ENCODE measurements around the gene RAB40C. TPM values are rescaled to one million over a fixed set of nuclear protein-coding genes. Genes with fewer than 3 reads are reported as not detected.

Gene RAB40C
- total RNA-seq, 1 experiment from 2014 or later: 17.7 TPM

DNA sequence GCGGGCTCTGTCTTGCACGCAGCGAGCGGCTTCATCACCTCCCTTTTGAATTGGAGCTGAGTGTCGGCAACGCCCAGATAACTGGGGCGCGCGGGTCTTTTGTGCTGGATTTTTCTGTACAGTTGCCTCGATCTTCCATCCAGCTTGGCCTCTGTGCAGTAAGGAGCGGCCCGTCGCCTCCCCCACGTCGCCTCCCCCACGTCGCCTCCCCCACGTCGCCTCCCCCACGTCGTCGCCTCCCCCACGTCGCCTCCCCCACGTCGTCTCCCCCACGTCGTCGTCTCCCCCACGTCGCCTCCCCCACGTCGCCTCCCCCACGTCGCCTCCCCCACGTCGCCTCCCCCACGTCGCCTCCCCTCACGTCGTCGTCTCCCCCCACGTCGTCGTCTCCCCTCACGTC is 45.3 kb upstream of the RAB40C start:
- no peak for TF ChIP-seq CTCF (IDR thresholded peaks at IDR 0.05; ENCODE audit: unreplicated experiment)
- Mint-ChIP-seq H3K27me3 (ENCODE audit: insufficient read depth, unreplicated experiment) (no peaks in the 10 kb centered on the region), H3K9me3 (ENCODE audit: unreplicated experiment) (no peaks in the 10 kb centered on the region), H3K4me3 (ENCODE audit: unreplicated experiment) (no peak overlapping the region), H3K36me3 (ENCODE audit: insufficient read depth, unreplicated experiment) (peaks cover 19% of the 10 kb centered on the region), H3K27ac (ENCODE audit: low read depth, unreplicated experiment) (no peak overlapping the region), H3K4me1 (ENCODE audit: insufficient read depth, unreplicated experiment) (no peaks in the 10 kb centered on the region)
- ChIA-PET CTCF (no interaction called here), POLR2A (interaction anchor here (0.6 kb wide), 2 partner anchors 208 to 863 kb away, joined by 3 to 4 read pairs; no protein-coding TSS in a partner anchor)
- BruUV-seq (replicated peaks): no TSS peak
- intact Hi-C loops (cut with micrococcal nuclease): no loop called here
- DNase-seq (ENCODE audit: unreplicated experiment): no peak

GRCh38 chr16:546909-547770 is 42.7 kb upstream of the RAB40C start:
- no peaks in the 10 kb centered on the region for H3K9me3 Mint-ChIP-seq (ENCODE audit: unreplicated experiment)
- POLR2A ChIA-PET: no interaction called here
- H3K27me3 Mint-ChIP-seq (ENCODE audit: insufficient read depth, unreplicated experiment): no peaks in the 10 kb centered on the region
- no peak for TF ChIP-seq CTCF (IDR thresholded peaks at IDR 0.05; ENCODE audit: unreplicated experiment)
- H3K36me3 Mint-ChIP-seq (ENCODE audit: insufficient read depth, unreplicated experiment): peaks cover 6% of the 10 kb centered on the region
- intact Hi-C loops (cut with micrococcal nuclease): no loop called here
- no peak overlapping the region for H3K27ac Mint-ChIP-seq (ENCODE audit: low read depth, unreplicated experiment)
- no TSS peak for BruUV-seq (replicated peaks)
- no peak for DNase-seq (ENCODE audit: unreplicated experiment)
- CTCF ChIA-PET: interaction anchor here (0.7 kb wide), 1 partner anchor 19 kb away, joined by 3 read pairs; no protein-coding TSS in a partner anchor
- no peaks in the 10 kb centered on the region for H3K4me1 Mint-ChIP-seq (ENCODE audit: insufficient read depth, unreplicated experiment)
- no peak overlapping the region for H3K4me3 Mint-ChIP-seq (ENCODE audit: unreplicated experiment)

- Mint-ChIP-seq H3K27me3 (ENCODE audit: insufficient read depth, unreplicated experiment) (no peaks in the 10 kb centered on the region), H3K36me3 (ENCODE audit: insufficient read depth, unreplicated experiment) (peaks cover 6% of the 10 kb centered on the region), H3K4me1 (ENCODE audit: insufficient read depth, unreplicated experiment) (no peaks in the 10 kb centered on the region), H3K27ac (ENCODE audit: low read depth, unreplicated experiment) (no peak overlapping the region), H3K4me3 (ENCODE audit: unreplicated experiment) (no peak overlapping the region), H3K9me3 (ENCODE audit: unreplicated experiment) (no peaks in the 10 kb centered on the region)
- intact Hi-C loops (cut with micrococcal nuclease): no loop called here
- DNase-seq (ENCODE audit: unreplicated experiment): no peak
- BruUV-seq (replicated peaks): no TSS peak
- CTCF ChIA-PET: no interaction called here
- TF ChIP-seq CTCF (IDR thresholded peaks at IDR 0.05; ENCODE audit: unreplicated experiment): no peak
- POLR2A ChIA-PET: no interaction called here
Measured at GRCh38 chr16:548586-548985, 41.3 kb upstream of the RAB40C start.

- H3K27ac Mint-ChIP-seq (ENCODE audit: low read depth, unreplicated experiment): no peak overlapping the region
- intact Hi-C loops (cut with micrococcal nuclease): no loop called here
- no peaks in the 10 kb centered on the region for H3K9me3 Mint-ChIP-seq (ENCODE audit: unreplicated experiment)
- TF ChIP-seq CTCF (IDR thresholded peaks at IDR 0.05; ENCODE audit: unreplicated experiment): peak; percentile 9
- ChIA-PET CTCF (no interaction called here), POLR2A (no interaction called here)
- no peaks in the 10 kb centered on the region for H3K4me1 Mint-ChIP-seq (ENCODE audit: insufficient read depth, unreplicated experiment)
- H3K4me3 Mint-ChIP-seq (ENCODE audit: unreplicated experiment): no peak overlapping the region
- BruUV-seq (replicated peaks): no TSS peak
- H3K27me3 Mint-ChIP-seq (ENCODE audit: insufficient read depth, unreplicated experiment): no peaks in the 10 kb centered on the region
- DNase-seq (ENCODE audit: unreplicated experiment): no peak
- H3K36me3 Mint-ChIP-seq (ENCODE audit: insufficient read depth, unreplicated experiment): peaks cover 6% of the 10 kb centered on the region
Measured at GRCh38 chr16:549544-550263, 40.2 kb upstream of the RAB40C start.

Data from MCF 10A (cell line).